Astrocyte (in vitro differentiated cells and primary cell): ENCODE measurements around the gene PDCD2L.

Source experiments
- CTCF ChIP-seq: IDR thresholded peaks from 2 replicates; pipeline ENCODE4 v1.5.1; 2011; ENCODE audit warnings: low read depth, mild to moderate bottlenecking, inconsistent platforms, low read length, moderate library complexity; ENCODE audit not compliant: insufficient read depth
- EZH2 ChIP-seq: IDR thresholded peaks from 2 replicates; pipeline ENCODE4 v1.6.1; 2012; ENCODE audit warnings: mild to moderate bottlenecking, low read length, inconsistent platforms; ENCODE audit not compliant: insufficient read depth

- no peak for TF ChIP-seq CTCF
- no peak for TF ChIP-seq EZH2
These were observed 48.5 kb downstream of the PDCD2L start for GRCh38 chr19:34452723-34453122.
